ENCODE results near the gene DUS2. TPM values are rescaled to one million over a fixed set of nuclear protein-coding genes. Genes with fewer than 3 reads are reported as not detected.

Gene DUS2
- total RNA-seq, 1 experiment from 2014 or later: 27.3 TPM

DNA sequence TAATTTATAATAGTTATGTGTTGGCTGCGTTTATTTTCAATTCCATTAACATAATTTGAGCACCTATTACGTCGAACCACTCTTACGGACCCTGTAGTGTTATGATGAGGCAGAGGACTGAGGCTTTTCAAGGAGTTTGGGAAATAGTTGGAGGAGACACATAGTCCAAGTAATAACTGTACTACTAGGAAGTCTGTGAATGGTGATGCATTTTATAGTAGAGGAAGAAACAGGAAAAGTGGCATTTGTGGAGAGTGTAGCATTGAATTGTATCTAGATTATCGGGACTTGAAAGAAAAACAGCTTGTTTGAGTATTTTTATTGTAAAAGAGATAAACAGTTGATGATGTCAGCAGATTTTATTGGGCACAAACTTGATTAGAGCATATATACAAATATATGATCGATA is 63.8 kb downstream of the DUS2 start:
- Histone ChIP-seq H4K20me1 (ENCODE audit: insufficient read depth) (no peaks in the 10 kb centered on the region; the same call in 1 of the 2 replicates), H3K79me2 (ENCODE audit: insufficient read depth, low read length) (peaks cover 65% of the 10 kb centered on the region), H3K9ac (ENCODE audit: low read length) (peak overlapping the region; percentile 87), H3K4me2 (ENCODE audit: low read length) (peak overlapping the region; percentile 74), H3K36me3 (ENCODE audit: control insufficient read depth in 1 of 2, insufficient read depth in 2 of 2, low read length in 2 of 2) (no peaks in the 10 kb centered on the region), H3K4me1 (ENCODE audit: control insufficient read depth in 1 of 2, insufficient read depth in 2 of 2, low read length in 2 of 2) (peaks cover 19 to 24% of the 10 kb centered on the region in 2 experiments; a peak in 3 of 4 replicates), H3K27me3 (ENCODE audit: insufficient read depth, low read length) (no peaks in the 10 kb centered on the region), H3K9me2 (ENCODE audit: insufficient read depth) (no peaks in the 10 kb centered on the region), H3K27ac (ENCODE audit: low read depth, low read length) (peak overlapping the region; percentile 94; the same call in 1 of the 2 replicates), H3K9me3 (ENCODE audit: control insufficient read depth in 1 of 2, insufficient read depth in 1 of 2, low read depth in 1 of 2, low read length in 2 of 2) (no peaks in the 10 kb centered on the region), H3K4me3 (replicated peaks in 1 of 2; ENCODE audit: low read depth in 1 of 2, low read length in 2 of 2) (peak overlapping the region; percentile 92), H2AFZ (ENCODE audit: low read depth, low read length, poor library complexity, severe bottlenecking) (no peak overlapping the region)
- intact Hi-C loops (cut with micrococcal nuclease): loop anchor here (2.0 kb wide), 1 partner anchor 142 kb away; no protein-coding TSS in a partner anchor
- ChIA-PET RAD21 (ENCODE audit: low non-redundant PET in 1 of 2, low total read pairs in 2 of 2, uncharacterized antibody in 2 of 2, unreplicated experiment in 2 of 2) (no interaction called here), POLR2A (interaction anchor here (0.7 to 1.5 kb wide), 3 partner anchors 10 to 174 kb away, joined by 3 to 4 read pairs (median 3); partner anchors contain the start of gene ESRP2), CTCF (interaction anchor here (0.9 to 1.6 kb wide), 2 partner anchors 141 to 566 kb away, joined by 3 to 4 read pairs; no protein-coding TSS in a partner anchor)
- DNase-seq (ENCODE audit: low read depth, low spot score) (no peak), ATAC-seq (no peak)
- BruUV-seq (replicated peaks): no TSS peak
- TF ChIP-seq SIN3A (IDR thresholded peaks at IDR 0.05; ENCODE audit: low read depth) (no peak), JUND (IDR thresholded peaks at IDR 0.05) (no peak), CEBPB (IDR thresholded peaks at IDR 0.05; ENCODE audit: low read depth) (no peak), TCF7L2 (IDR thresholded peaks at IDR 0.05; ENCODE audit: borderline replicate concordance, extremely low read depth, insufficient read depth, insufficient read length) (no peak), EZH2phosphoT487 (IDR thresholded peaks at IDR 0.05; ENCODE audit: borderline replicate concordance) (no peak), REST (IDR thresholded peaks at IDR 0.05; ENCODE audit: low read depth) (no peak), ZBTB33 (IDR thresholded peaks at IDR 0.05; ENCODE audit: extremely low read depth, insufficient replicate concordance, low read length) (no peak), ZNF274 (IDR thresholded peaks at IDR 0.05; ENCODE audit: low read depth, low read length) (no peak), CTCF (IDR thresholded peaks at IDR 0.05 in 2 of 3, conservative IDR thresholded peaks at IDR 0.05 in 1 of 3; ENCODE audit: borderline replicate concordance in 1 of 3, insufficient read depth in 1 of 3, low read depth in 2 of 3, low read length in 2 of 3) (no peak), POLR2AphosphoS5 (IDR thresholded peaks at IDR 0.05; ENCODE audit: low read depth, low read length) (no peak), RAD21 (IDR thresholded peaks at IDR 0.05; ENCODE audit: low read depth) (no peak), ELF1 (IDR thresholded peaks at IDR 0.05; ENCODE audit: borderline replicate concordance, low read depth) (no peak), SP1 (IDR thresholded peaks at IDR 0.05; ENCODE audit: low read depth) (no peak)
- TF ChIP-seq, protein P1, sequence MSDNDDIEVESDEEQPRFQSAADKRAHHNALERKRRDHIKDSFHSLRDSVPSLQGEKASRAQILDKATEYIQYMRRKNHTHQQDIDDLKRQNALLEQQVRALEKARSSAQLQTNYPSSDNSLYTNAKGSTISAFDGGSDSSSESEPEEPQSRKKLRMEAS (IDR thresholded peaks at IDR 0.05): no peak

Measured in HCT116 (cell line).